PC-3 (cell line): ENCODE data around the gene CD4.

Source experiments
- CTCF ChIP-seq: fragments of 300-600 bp; sonication (generic); conservative IDR thresholded peaks from 2 replicates; pipeline ENCODE4 v1.5.1; 2017; ENCODE audit warnings: antibody characterized with exemption, low read depth, mild to moderate bottlenecking, low read length
- EZH2 ChIP-seq: fragments of 300-600 bp; sonication (generic); IDR thresholded peaks from one replicate; pipeline ENCODE4 v1.6.1; 2017; ENCODE audit warnings: antibody characterized with exemption, mild to moderate bottlenecking, low read length; ENCODE audit not compliant: unreplicated experiment
- EZH2phosphoT487 ChIP-seq: fragments of 300-600 bp; sonication (generic); IDR thresholded peaks from 2 replicates; pipeline ENCODE4 v1.6.1; 2018; ENCODE audit warnings: mild to moderate bottlenecking, antibody characterized with exemption, low read length, borderline replicate concordance

- TF ChIP-seq EZH2 = no peak
- no peak for TF ChIP-seq CTCF
- TF ChIP-seq EZH2phosphoT487 = no peak
These were observed 34.1 kb downstream of the CD4 start for GRCh38 chr12:6823182-6824084.
